ENCODE measurements around the gene MBNL1.

MBNL1 gene

DNA sequence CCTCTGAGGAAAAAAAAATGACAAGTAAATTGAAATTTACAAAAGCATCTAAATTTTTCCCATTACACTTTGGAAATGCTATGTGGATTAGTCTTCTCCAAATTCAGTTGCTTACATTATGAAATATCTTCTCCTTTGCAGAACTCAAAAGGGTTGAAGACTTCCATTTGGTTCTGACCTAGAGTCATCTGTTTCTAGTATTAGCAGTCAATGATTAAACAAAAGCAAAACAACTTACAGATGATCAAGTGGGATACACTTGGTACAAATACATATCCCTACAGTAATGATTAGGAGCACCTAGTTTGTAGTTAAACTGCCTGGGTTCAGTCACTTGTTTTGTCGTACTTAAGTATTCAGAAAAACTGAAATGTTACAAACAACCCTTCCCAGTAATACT, 136.2 kb downstream of the MBNL1 start:
- no peak for ATAC-seq
- TF ChIP-seq ZNF70 (CRISPR knock-in tag; IDR thresholded peaks at IDR 0.05) (no peak), ZFP3 (CRISPR knock-in tag; IDR thresholded peaks at IDR 0.05) (no peak), OSR1 (CRISPR knock-in tag; IDR thresholded peaks at IDR 0.05) (no peak), BACH2 (CRISPR knock-in tag; IDR thresholded peaks at IDR 0.05; ENCODE audit: borderline replicate concordance) (no peak), TCF4 (CRISPR knock-in tag; IDR thresholded peaks at IDR 0.05; ENCODE audit: borderline replicate concordance) (no peak), ZC3H10 (CRISPR knock-in tag; IDR thresholded peaks at IDR 0.05) (no peak), CSDC2 (CRISPR knock-in tag; IDR thresholded peaks at IDR 0.05) (no peak), ESRRG (CRISPR knock-in tag; IDR thresholded peaks at IDR 0.05) (no peak)
- TF ChIP-seq, protein P1, sequence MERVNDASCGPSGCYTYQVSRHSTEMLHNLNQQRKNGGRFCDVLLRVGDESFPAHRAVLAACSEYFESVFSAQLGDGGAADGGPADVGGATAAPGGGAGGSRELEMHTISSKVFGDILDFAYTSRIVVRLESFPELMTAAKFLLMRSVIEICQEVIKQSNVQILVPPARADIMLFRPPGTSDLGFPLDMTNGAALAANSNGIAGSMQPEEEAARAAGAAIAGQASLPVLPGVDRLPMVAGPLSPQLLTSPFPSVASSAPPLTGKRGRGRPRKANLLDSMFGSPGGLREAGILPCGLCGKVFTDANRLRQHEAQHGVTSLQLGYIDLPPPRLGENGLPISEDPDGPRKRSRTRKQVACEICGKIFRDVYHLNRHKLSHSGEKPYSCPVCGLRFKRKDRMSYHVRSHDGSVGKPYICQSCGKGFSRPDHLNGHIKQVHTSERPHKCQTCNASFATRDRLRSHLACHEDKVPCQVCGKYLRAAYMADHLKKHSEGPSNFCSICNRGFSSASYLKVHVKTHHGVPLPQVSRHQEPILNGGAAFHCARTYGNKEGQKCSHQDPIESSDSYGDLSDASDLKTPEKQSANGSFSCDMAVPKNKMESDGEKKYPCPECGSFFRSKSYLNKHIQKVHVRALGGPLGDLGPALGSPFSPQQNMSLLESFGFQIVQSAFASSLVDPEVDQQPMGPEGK (CRISPR knock-in tag; IDR thresholded peaks at IDR 0.05; ENCODE audit: borderline replicate concordance), result no peak
- TF ChIP-seq, protein P2, sequence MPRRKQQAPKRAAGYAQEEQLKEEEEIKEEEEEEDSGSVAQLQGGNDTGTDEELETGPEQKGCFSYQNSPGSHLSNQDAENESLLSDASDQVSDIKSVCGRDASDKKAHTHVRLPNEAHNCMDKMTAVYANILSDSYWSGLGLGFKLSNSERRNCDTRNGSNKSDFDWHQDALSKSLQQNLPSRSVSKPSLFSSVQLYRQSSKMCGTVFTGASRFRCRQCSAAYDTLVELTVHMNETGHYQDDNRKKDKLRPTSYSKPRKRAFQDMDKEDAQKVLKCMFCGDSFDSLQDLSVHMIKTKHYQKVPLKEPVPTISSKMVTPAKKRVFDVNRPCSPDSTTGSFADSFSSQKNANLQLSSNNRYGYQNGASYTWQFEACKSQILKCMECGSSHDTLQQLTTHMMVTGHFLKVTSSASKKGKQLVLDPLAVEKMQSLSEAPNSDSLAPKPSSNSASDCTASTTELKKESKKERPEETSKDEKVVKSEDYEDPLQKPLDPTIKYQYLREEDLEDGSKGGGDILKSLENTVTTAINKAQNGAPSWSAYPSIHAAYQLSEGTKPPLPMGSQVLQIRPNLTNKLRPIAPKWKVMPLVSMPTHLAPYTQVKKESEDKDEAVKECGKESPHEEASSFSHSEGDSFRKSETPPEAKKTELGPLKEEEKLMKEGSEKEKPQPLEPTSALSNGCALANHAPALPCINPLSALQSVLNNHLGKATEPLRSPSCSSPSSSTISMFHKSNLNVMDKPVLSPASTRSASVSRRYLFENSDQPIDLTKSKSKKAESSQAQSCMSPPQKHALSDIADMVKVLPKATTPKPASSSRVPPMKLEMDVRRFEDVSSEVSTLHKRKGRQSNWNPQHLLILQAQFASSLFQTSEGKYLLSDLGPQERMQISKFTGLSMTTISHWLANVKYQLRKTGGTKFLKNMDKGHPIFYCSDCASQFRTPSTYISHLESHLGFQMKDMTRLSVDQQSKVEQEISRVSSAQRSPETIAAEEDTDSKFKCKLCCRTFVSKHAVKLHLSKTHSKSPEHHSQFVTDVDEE (CRISPR knock-in tag; IDR thresholded peaks at IDR 0.05), result no peak
- TF ChIP-seq, protein P3, sequence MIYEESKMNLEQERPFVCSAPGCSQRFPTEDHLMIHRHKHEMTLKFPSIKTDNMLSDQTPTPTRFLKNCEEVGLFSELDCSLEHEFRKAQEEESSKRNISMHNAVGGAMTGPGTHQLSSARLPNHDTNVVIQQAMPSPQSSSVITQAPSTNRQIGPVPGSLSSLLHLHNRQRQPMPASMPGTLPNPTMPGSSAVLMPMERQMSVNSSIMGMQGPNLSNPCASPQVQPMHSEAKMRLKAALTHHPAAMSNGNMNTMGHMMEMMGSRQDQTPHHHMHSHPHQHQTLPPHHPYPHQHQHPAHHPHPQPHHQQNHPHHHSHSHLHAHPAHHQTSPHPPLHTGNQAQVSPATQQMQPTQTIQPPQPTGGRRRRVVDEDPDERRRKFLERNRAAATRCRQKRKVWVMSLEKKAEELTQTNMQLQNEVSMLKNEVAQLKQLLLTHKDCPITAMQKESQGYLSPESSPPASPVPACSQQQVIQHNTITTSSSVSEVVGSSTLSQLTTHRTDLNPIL (CRISPR knock-in tag; IDR thresholded peaks at IDR 0.05; ENCODE audit: low read depth), result no peak

DNA sequence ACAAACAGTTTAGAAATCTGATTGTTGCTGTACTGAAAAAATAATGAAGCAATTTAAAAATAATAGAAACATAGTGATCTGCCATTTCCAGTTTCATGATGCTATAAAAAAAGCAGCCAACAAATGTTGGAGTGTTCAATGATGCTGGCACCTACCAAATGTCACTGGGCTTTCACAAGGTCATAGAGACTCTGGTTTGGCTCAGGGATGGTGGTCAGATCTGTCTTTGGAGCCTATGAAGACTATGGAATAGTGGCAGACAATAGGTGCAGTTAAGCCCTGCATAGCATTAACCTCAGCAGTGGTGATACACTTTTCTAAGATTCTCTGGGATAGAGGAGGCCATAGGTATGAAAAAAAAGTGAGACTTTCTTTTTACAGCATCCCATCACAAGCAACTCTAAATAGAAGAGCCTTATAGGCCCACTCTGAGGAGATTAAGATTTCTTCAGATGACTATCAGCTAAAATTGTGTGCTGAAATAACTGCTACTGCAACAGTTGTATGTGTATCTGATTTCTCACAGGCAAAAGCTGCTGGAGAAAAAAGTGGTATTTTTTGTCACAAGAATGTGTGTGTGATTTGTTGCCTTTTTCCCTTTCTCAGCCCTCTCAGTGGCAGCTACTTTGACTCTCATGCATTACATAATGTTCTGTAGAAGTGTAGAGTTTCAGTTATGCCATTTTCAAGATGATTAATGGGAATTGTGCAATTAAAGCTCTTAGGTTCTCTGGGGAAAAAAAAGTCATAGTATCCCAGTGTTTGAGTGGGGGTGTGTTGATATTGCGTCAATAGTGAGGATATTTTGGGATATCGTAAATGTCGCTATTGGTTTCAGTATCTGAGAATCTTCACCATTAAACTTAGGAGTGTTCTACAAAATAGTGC, 137.4 kb downstream of the MBNL1 start:
- TF ChIP-seq OSR1 (CRISPR knock-in tag; IDR thresholded peaks at IDR 0.05) (no peak), ISL1 (CRISPR knock-in tag; IDR thresholded peaks at IDR 0.05) (peak; percentile 83), TOX (CRISPR knock-in tag; IDR thresholded peaks at IDR 0.05; ENCODE audit: borderline replicate concordance) (peak; percentile 35; the same call in 1 of the 2 replicates), GLIS3 (CRISPR knock-in tag; IDR thresholded peaks at IDR 0.05) (no peak), ZNF70 (CRISPR knock-in tag; IDR thresholded peaks at IDR 0.05) (no peak), TCF4 (CRISPR knock-in tag; IDR thresholded peaks at IDR 0.05; ENCODE audit: borderline replicate concordance) (no peak)
- TF ChIP-seq, protein P3 (CRISPR knock-in tag; IDR thresholded peaks at IDR 0.05; ENCODE audit: low read depth), result no peak
- peak; percentile 65 for ATAC-seq

DNA sequence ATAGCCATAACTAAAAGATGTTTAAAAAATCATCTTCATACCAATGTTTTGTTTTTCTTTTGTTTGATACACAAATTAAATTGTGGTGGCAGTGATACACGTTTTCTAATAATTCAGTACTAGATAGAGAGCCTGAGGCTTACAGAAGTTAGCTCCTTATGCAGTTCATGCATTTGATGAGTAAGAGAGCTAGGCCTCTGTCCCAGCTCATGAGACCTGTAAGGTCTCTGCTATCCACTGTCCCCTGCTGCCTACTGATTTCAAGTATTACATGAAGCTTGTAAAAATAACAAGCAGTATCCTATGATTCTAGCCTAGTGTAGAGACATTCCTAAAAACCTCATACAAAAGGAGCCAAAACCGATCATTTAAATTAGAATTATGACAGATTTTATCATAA, 144.5 kb downstream of the MBNL1 start:
- peak; percentile 41; the same call in 2 of the 3 replicates for ATAC-seq
- TF ChIP-seq TOX (CRISPR knock-in tag; IDR thresholded peaks at IDR 0.05; ENCODE audit: borderline replicate concordance) (no peak), POU6F1 (CRISPR knock-in tag; IDR thresholded peaks at IDR 0.05; ENCODE audit: borderline replicate concordance, low read depth) (no peak), ZNF565 (CRISPR knock-in tag; conservative IDR thresholded peaks at IDR 0.05; ENCODE audit: low read depth) (no peak), PPARA (CRISPR knock-in tag; IDR thresholded peaks at IDR 0.05; ENCODE audit: borderline replicate concordance) (no peak), ZFP30 (CRISPR knock-in tag; IDR thresholded peaks at IDR 0.05) (no peak), ARNTL (CRISPR knock-in tag; IDR thresholded peaks at IDR 0.05; ENCODE audit: borderline replicate concordance, low read depth) (no peak), ZNF70 (CRISPR knock-in tag; IDR thresholded peaks at IDR 0.05) (no peak), ZNF8 (CRISPR knock-in tag; IDR thresholded peaks at IDR 0.05) (no peak), ZFP3 (CRISPR knock-in tag; IDR thresholded peaks at IDR 0.05) (no peak), CSDC2 (CRISPR knock-in tag; IDR thresholded peaks at IDR 0.05) (no peak), RARB (CRISPR knock-in tag; IDR thresholded peaks at IDR 0.05) (no peak), ZC3H10 (CRISPR knock-in tag; IDR thresholded peaks at IDR 0.05) (no peak), GLIS3 (CRISPR knock-in tag; IDR thresholded peaks at IDR 0.05) (no peak), SNAI2 (CRISPR knock-in tag; IDR thresholded peaks at IDR 0.05) (no peak)
- TF ChIP-seq, protein P3 (CRISPR knock-in tag; IDR thresholded peaks at IDR 0.05; ENCODE audit: low read depth), result no peak
- TF ChIP-seq, protein P1 (CRISPR knock-in tag; IDR thresholded peaks at IDR 0.05; ENCODE audit: borderline replicate concordance), result no peak
